ENCODE measurements around the gene ZBTB20.
"Not testable (repeated sequence)": the region's sequence is repeated elsewhere in the genome, so short reads cannot be mapped to it uniquely, and the experiment has no call there.

Gene ZBTB20

GRCh38 chr3:114714237-114714636 lies 432.9 kb downstream of the ZBTB20 start:
- DNase-seq (ENCODE audit: low read depth) = no peak

- no peak for DNase-seq (ENCODE audit: low read depth)
These were observed 434.2 kb downstream of the ZBTB20 start for GRCh38 chr3:114712728-114713492.

- no peak for DNase-seq (ENCODE audit: low read depth)
These were observed 435.7 kb downstream of the ZBTB20 start for GRCh38 chr3:114711321-114711886.

- no peak for DNase-seq (ENCODE audit: low read depth)
These were observed 438.0 kb downstream of the ZBTB20 start for GRCh38 chr3:114709102-114709501.

- DNase-seq (ENCODE audit: low read depth) = no peak
These were observed 439.7 kb downstream of the ZBTB20 start for GRCh38 chr3:114707252-114707860.

GRCh38 chr3:114706591-114707232 lies 440.4 kb downstream of the ZBTB20 start:
- no peak for DNase-seq (ENCODE audit: low read depth)

GRCh38 chr3:114700637-114701234 lies 446.4 kb downstream of the ZBTB20 start:
- DNase-seq (ENCODE audit: low read depth) = no peak

GRCh38 chr3:114698146-114699105 lies 448.7 kb downstream of the ZBTB20 start:
- DNase-seq (ENCODE audit: low read depth) = no peak

- no peak for DNase-seq (ENCODE audit: low read depth)
These were observed 449.7 kb downstream of the ZBTB20 start for GRCh38 chr3:114697401-114697800.

GRCh38 chr3:114694251-114694650 lies 452.8 kb downstream of the ZBTB20 start:
- no peak for DNase-seq (ENCODE audit: low read depth)

GRCh38 chr3:114691871-114692270 lies 455.2 kb downstream of the ZBTB20 start:
- DNase-seq (ENCODE audit: low read depth) = no peak

GRCh38 chr3:114690911-114691310 lies 456.2 kb downstream of the ZBTB20 start:
- no peak for DNase-seq (ENCODE audit: low read depth)

GRCh38 chr3:114687151-114687550 lies 459.9 kb downstream of the ZBTB20 start:
- DNase-seq (ENCODE audit: low read depth) = no peak

GRCh38 chr3:114686621-114687020 lies 460.5 kb downstream of the ZBTB20 start:
- no peak for DNase-seq (ENCODE audit: low read depth)

GRCh38 chr3:114685161-114685560 lies 461.9 kb downstream of the ZBTB20 start:
- no peak for DNase-seq (ENCODE audit: low read depth)

- DNase-seq (ENCODE audit: low read depth) = no peak
These were observed 466.8 kb downstream of the ZBTB20 start for GRCh38 chr3:114680299-114680698.

- not testable (repeated sequence) for DNase-seq (ENCODE audit: low read depth)
These were observed 467.3 kb downstream of the ZBTB20 start for GRCh38 chr3:114679773-114680172.

GRCh38 chr3:114675104-114675503 lies 472.0 kb downstream of the ZBTB20 start:
- no peak for DNase-seq (ENCODE audit: low read depth)

- DNase-seq (ENCODE audit: low read depth) = no peak
These were observed 473.1 kb downstream of the ZBTB20 start for GRCh38 chr3:114674036-114674435.

- no peak for DNase-seq (ENCODE audit: low read depth)
These were observed 473.6 kb downstream of the ZBTB20 start for GRCh38 chr3:114673481-114673880.
